ENCODE measurements around the gene MYO5B. TPM values are rescaled to one million over a fixed set of nuclear protein-coding genes. Genes with fewer than 3 reads are reported as not detected.

Gene MYO5B
- total RNA-seq, 1 donor: under 0.01 TPM

- no peak for DNase-seq (ENCODE audit: low read depth)
- no peak overlapping the region for H3K4me3 ChIP-seq (ENCODE audit: low read depth, low read length)
- TF ChIP-seq CTCF (IDR thresholded peaks at IDR 0.05; ENCODE audit: insufficient read depth, low read depth, low read length): no peak
Observed at GRCh38 chr18:49832221-49832647, 362.7 kb downstream of the MYO5B start.

GRCh38 chr18:49827996-49828395, 367.0 kb downstream of the MYO5B start:
- no peak for DNase-seq (ENCODE audit: low read depth)
- no peak overlapping the region for H3K4me3 ChIP-seq (ENCODE audit: low read depth, low read length)
- no peak for TF ChIP-seq CTCF (IDR thresholded peaks at IDR 0.05; ENCODE audit: insufficient read depth, low read depth, low read length)

DNA sequence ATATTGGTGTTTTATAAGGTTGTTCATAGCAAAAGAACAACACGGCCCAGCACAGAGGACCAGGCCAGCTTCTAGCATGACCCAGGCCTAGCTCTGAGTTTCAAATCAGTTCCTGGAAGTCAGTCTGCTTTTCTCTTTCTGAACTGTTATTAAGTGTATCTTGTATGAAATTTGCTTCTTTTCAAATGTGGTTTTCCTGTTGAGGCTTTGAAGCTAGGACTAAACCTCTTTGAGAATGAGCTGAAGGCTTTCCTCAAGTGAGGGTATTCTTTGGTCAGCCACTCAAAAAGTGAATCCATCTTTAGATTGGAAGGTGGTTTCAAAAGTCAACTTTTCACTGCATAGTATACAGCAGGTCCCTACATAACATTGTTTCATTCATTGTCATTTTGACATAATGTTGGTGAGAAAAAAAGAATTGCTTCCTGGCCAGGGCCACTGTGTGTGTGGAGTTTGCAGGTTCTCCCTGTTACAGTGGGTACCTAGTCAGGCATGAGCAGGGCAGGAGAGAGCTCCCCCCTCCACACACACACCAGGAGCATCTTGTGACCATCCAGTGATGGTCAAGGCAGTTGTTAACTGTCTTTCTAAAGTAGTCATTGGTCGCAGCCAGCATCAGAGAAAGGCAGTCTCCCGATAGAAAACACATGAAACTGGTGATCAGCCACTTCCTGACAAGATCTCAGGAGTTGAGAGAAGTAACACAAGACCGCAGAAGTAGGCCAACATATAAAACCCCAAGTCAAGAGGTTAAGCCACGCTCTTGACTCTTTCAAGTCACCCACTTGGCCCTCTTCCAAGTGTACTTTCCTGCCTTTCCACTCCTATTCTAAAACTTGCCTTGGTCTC, 374.9 kb downstream of the MYO5B start:
- no peak overlapping the region for H3K4me3 ChIP-seq (ENCODE audit: low read depth, low read length)
- DNase-seq (ENCODE audit: low read depth): peak; percentile 41
- no peak for TF ChIP-seq CTCF (IDR thresholded peaks at IDR 0.05; ENCODE audit: insufficient read depth, low read depth, low read length)

DNA sequence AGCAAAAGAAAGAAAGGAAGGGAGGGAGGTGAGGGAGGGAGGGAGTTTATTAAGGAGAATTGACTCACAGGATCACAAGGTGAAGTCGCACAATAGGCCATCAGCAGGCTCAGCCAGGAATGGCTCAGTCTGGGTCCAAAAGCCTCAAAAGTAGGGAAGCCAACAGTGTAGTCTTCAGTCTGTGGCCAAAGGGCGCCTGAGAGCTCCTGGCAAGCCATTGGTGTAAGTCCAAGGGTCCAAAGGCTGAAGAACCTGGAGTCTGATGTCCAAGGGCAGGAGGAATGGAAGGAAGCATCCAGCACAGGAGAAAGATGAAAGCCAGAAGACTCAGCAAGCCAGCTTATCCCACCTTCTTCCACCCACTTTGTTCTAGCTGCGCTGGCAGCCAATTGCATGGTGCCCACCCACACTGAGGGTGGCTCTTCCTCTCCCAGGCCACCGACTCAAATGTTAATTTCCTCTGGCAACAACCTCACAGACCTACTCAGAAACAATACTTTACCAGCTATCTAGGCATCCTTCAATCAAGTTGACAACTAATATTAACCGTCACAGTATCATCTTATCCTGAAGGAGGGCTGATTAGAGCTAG, 375.8 kb downstream of the MYO5B start:
- no peak overlapping the region for H3K4me3 ChIP-seq (ENCODE audit: low read depth, low read length)
- no peak for TF ChIP-seq CTCF (IDR thresholded peaks at IDR 0.05; ENCODE audit: insufficient read depth, low read depth, low read length)
- no peak for DNase-seq (ENCODE audit: low read depth)

DNA sequence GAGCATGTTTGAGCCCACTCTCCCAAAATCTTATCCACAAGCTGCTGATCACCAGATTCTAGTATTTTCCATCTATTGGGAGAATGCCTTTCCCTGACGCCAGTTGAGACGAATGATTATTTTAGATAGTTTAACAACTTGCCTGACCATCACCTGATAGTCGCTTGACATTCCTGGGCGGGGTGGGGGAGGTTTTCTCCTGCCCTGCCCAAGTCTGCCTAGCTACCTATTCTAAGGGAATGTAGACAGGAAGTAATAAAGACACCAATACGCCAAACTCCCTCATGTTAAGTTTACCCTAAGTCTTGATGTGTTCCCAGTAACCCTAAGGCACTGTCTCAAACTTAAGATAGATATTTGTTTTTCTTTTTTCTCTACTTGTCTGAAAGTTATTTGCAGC, 377.0 kb downstream of the MYO5B start:
- DNase-seq (ENCODE audit: low read depth): no peak
- TF ChIP-seq CTCF (IDR thresholded peaks at IDR 0.05; ENCODE audit: insufficient read depth, low read depth, low read length): no peak
- H3K4me3 ChIP-seq (ENCODE audit: low read depth, low read length): no peak overlapping the region

DNA sequence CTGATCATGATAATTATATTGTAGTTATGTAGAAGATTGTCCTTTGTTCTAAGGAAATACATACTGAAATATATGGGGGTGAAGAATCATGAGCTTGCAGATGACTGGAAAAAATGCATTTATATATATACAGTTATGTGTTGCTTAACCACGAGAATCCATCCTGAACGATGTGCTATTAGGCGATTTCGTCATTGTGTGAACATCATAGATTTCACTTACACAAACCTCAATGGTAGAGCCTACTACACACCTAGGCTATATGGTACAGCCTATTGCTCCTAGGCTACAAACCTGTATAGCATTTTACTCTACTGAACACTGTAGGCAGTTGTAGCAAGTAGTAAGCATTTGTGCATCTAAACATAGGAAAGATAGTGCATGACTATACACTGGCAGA, 379.0 kb downstream of the MYO5B start:
- no peak for TF ChIP-seq CTCF (IDR thresholded peaks at IDR 0.05; ENCODE audit: insufficient read depth, low read depth, low read length)
- H3K4me3 ChIP-seq (ENCODE audit: low read depth, low read length): no peak overlapping the region
- peak; percentile 34 for DNase-seq (ENCODE audit: low read depth)
